Mammary epithelial cell (primary cell): ENCODE results near the gene EFS.
"Not testable (repeated sequence)": the region's sequence is repeated elsewhere in the genome, so short reads cannot be mapped to it uniquely, and the experiment has no call there.

Source experiments
- CTCF ChIP-seq, 2 donors: IDR thresholded peaks in 1 of 2; conservative IDR thresholded peaks in 1 of 2; 2 replicates each; pipeline ENCODE4 v1.5.1; 2011 to 2012; ENCODE audit warnings: inconsistent platforms in 2 of 2, low read length in 2 of 2, mild to moderate bottlenecking in 2 of 2, control low read depth in 1 of 2, low read depth in 1 of 2; ENCODE audit not compliant: insufficient read depth in 1 of 2; ENCODE audit errors: extremely low read depth in 1 of 2
- EZH2 ChIP-seq: IDR thresholded peaks from 2 replicates; pipeline ENCODE4 v1.6.1; 2012; ENCODE audit warnings: low read length, inconsistent platforms, borderline replicate concordance

GRCh38 chr14:23325746-23326145 is 39.2 kb downstream of the EFS start:
- not testable (repeated sequence) for TF ChIP-seq CTCF (conservative IDR thresholded peaks at IDR 0.05 in 1 of 2, IDR thresholded peaks at IDR 0.05 in 1 of 2; ENCODE audit: extremely low read depth in 1 of 2, insufficient read depth in 1 of 2, low read depth in 1 of 2, low read length in 2 of 2); EZH2
